HL-60 (cell line): ENCODE results near the gene PPM1J.

Source experiments
- DNase-seq, 2 experiments: peaks; one replicate each; pipeline ENCODE4 v3.0.0-alpha.2; 2010 to 2020; ENCODE audit warnings: low read depth in 1 of 2, low spot score in 1 of 2
- H3K27ac ChIP-seq: fragments of 250-450 bp; sonication (Bioruptor Pico); replicated peaks from 2 replicates; pipeline ENCODE4 v1.5.1; 2020; ENCODE audit warnings: mild to moderate bottlenecking, moderate library complexity
- H3K27me3 ChIP-seq: fragments of 250-450 bp; sonication (Bioruptor Pico); 2 replicates; pipeline ENCODE4 v1.5.1; 2021; ENCODE audit warnings: mild to moderate bottlenecking, moderate library complexity; ENCODE audit not compliant: insufficient read depth, poor library complexity, severe bottlenecking
- H3K4me3 ChIP-seq: replicated peaks from 2 replicates; pipeline ENCODE4 v1.5.1; 2011; ENCODE audit warnings: mild to moderate bottlenecking, control low read depth, low read length; ENCODE audit not compliant: insufficient read depth
- GABPA ChIP-seq: IDR thresholded peaks from 2 replicates; pipeline ENCODE4 v1.6.1; 2012; ENCODE audit warnings: low read depth
- POLR2AphosphoS5 ChIP-seq: IDR thresholded peaks from 2 replicates; pipeline ENCODE4 v1.6.1; 2012; ENCODE audit warnings: low read depth
- REST ChIP-seq: IDR thresholded peaks from 2 replicates; pipeline ENCODE4 v1.6.1; 2012; ENCODE audit warnings: low read depth; ENCODE audit not compliant: insufficient replicate concordance
- SPI1 ChIP-seq: IDR thresholded peaks from 2 replicates; pipeline ENCODE4 v1.6.1; 2012; ENCODE audit warnings: low read depth, mild to moderate bottlenecking, borderline replicate concordance
- TF ChIP-seq, protein P1 (sequence below): IDR thresholded peaks from one replicate; pipeline ENCODE4 v1.5.1; 2011; ENCODE audit warnings: low read length, control low read depth, inconsistent platforms; ENCODE audit not compliant: insufficient read depth

The PPM1J gene

DNA sequence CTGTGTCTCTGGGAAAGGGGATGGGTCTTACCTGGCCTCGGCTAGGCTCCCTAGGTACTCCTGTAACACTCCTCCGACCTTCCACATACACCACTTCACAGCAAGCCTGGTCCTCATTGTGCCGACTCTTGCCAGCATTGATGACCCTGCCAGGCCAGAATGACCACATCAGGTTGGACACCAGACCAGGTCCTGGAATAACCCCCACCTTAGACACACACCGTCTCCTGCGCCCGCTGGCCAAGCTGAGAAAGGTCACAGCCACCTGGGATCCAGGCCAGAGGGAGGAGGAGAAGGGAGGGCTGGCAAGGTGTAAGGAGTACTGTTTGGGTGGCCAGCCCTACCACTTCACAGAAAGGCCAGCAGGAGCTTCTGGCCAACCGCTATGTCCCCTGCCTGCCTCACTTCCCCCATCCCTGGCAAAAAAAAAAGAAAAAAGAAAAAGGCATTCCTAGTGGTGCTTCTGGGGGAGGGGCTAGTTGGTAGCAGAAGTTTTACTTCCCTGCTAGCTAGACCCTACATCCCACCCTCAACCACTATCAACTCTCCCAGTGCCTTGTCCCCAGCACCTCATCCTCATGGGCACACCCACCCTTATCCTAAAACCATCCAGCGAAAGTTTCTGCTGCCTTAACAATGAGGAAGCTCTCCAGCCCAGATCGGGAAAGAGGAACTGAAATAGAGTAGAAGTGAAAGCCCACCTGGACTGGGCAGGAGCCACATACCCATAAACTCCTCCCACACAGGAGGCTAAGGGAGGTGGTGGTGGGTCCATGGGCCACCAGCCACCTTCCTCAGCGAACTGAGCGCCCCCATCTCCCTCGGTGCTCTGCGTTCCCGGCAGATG, 1.4 kb downstream of the PPM1J start:
- H3K27me3 ChIP-seq: peaks cover 39% of the 10 kb centered on the region
- no peak for TF ChIP-seq GABPA
- peak; percentile 98 for TF ChIP-seq SPI1
- no peak for TF ChIP-seq POLR2AphosphoS5
- TF ChIP-seq, protein P1, sequence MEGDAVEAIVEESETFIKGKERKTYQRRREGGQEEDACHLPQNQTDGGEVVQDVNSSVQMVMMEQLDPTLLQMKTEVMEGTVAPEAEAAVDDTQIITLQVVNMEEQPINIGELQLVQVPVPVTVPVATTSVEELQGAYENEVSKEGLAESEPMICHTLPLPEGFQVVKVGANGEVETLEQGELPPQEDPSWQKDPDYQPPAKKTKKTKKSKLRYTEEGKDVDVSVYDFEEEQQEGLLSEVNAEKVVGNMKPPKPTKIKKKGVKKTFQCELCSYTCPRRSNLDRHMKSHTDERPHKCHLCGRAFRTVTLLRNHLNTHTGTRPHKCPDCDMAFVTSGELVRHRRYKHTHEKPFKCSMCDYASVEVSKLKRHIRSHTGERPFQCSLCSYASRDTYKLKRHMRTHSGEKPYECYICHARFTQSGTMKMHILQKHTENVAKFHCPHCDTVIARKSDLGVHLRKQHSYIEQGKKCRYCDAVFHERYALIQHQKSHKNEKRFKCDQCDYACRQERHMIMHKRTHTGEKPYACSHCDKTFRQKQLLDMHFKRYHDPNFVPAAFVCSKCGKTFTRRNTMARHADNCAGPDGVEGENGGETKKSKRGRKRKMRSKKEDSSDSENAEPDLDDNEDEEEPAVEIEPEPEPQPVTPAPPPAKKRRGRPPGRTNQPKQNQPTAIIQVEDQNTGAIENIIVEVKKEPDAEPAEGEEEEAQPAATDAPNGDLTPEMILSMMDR: no peak
- H3K4me3 ChIP-seq: peak overlapping the region; percentile 47
- H3K27ac ChIP-seq: no peak overlapping the region
- peak; percentile 53 to 58 for DNase-seq

DNA sequence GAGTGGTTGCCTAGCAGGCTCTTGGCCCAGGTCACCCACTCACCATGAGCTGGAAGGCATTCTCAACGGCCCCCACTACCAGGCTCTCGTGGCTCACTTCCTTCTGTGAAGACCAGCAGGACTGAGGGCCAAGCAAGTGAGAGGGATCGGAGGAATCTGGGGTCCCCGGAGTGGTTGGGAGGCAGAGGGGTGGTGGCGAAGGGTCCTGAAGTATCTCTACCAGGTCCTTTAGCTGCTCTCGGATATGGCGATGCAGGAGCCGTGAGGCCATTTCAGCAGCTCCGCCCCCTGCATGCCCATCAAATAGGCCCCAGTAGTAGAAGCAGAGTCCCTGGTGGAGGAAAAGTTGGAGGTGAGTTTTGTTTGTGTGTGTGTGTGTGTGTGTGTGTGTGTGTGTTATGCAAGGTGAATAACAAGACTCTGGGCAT, 2.4 kb downstream of the PPM1J start:
- TF ChIP-seq GABPA (no peak), REST (no peak), POLR2AphosphoS5 (no peak), SPI1 (no peak)
- TF ChIP-seq, protein P1: no peak
- DNase-seq: no peak
- Histone ChIP-seq H3K4me3 (no peak overlapping the region), H3K27ac (no peak overlapping the region), H3K27me3 (peaks cover 42% of the 10 kb centered on the region)

GRCh38 chr1:112712191-112712590, 2.9 kb downstream of the PPM1J start:
- TF ChIP-seq, protein P1: no peak
- TF ChIP-seq SPI1 (no peak), REST (no peak), GABPA (no peak), POLR2AphosphoS5 (no peak)
- DNase-seq: no peak
- peaks cover 44% of the 10 kb centered on the region for H3K27me3 ChIP-seq
- H3K4me3 ChIP-seq: no peak overlapping the region
- no peak overlapping the region for H3K27ac ChIP-seq

- H3K27ac ChIP-seq: no peak overlapping the region
- no peak overlapping the region for H3K4me3 ChIP-seq
- H3K27me3 ChIP-seq: peaks cover 45% of the 10 kb centered on the region
- TF ChIP-seq SPI1 (no peak), POLR2AphosphoS5 (no peak), REST (no peak), GABPA (no peak)
- TF ChIP-seq, protein P1: no peak
- DNase-seq: no peak
These were observed 3.5 kb downstream of the PPM1J start for GRCh38 chr1:112711670-112712069.
